GM18868 (cell line): ENCODE results near the gene PRG3.
A peak's percentile ranks its signal among the peaks of the same experiment; 100 is the strongest.
"Not testable (repeated sequence)": the region's sequence is repeated elsewhere in the genome, so short reads cannot be mapped to it uniquely, and the experiment has no call there.

ENCODE experiments used
- ATAC-seq: cut with Tn5 transposase; IDR thresholded peaks from one replicate; pipeline ENCODE4 v1.9.1; 2021; ENCODE audit warnings: mild to moderate bottlenecking, moderate library complexity; ENCODE audit not compliant: unreplicated experiment

PRG3 gene

GRCh38 chr11:57361420-57361819, 19.5 kb downstream of the PRG3 start:
- ATAC-seq: not testable (repeated sequence)

- no peak for ATAC-seq
These were observed 20.0 kb downstream of the PRG3 start for GRCh38 chr11:57360991-57361390.

GRCh38 chr11:57359896-57360690, 20.9 kb downstream of the PRG3 start:
- no peak for ATAC-seq

- ATAC-seq: no peak
These were observed 21.6 kb downstream of the PRG3 start for GRCh38 chr11:57359396-57359795.

- ATAC-seq: no peak
These were observed 22.0 kb downstream of the PRG3 start for GRCh38 chr11:57358991-57359390.

- ATAC-seq: no peak
These were observed 22.4 kb downstream of the PRG3 start for GRCh38 chr11:57358543-57358961.

GRCh38 chr11:57357856-57358255, 23.1 kb downstream of the PRG3 start:
- ATAC-seq: no peak

GRCh38 chr11:57357310-57357709, 23.6 kb downstream of the PRG3 start:
- ATAC-seq: no peak

- no peak for ATAC-seq
These were observed 24.7 kb downstream of the PRG3 start for GRCh38 chr11:57356268-57356667.

- ATAC-seq: no peak
These were observed 26.3 kb downstream of the PRG3 start for GRCh38 chr11:57354699-57355098.

- ATAC-seq: no peak
These were observed 27.1 kb downstream of the PRG3 start for GRCh38 chr11:57353852-57354251.

GRCh38 chr11:57353446-57353845, 27.5 kb downstream of the PRG3 start:
- no peak for ATAC-seq

- no peak for ATAC-seq
These were observed 27.9 kb downstream of the PRG3 start for GRCh38 chr11:57353036-57353435.

- ATAC-seq: no peak
These were observed 31.3 kb downstream of the PRG3 start for GRCh38 chr11:57349491-57350274.

- ATAC-seq: no peak
These were observed 32.2 kb downstream of the PRG3 start for GRCh38 chr11:57348636-57349313.

GRCh38 chr11:57348052-57348451, 32.9 kb downstream of the PRG3 start:
- ATAC-seq: no peak

GRCh38 chr11:57347336-57347735, 33.6 kb downstream of the PRG3 start:
- no peak for ATAC-seq

GRCh38 chr11:57345555-57346211, 35.3 kb downstream of the PRG3 start:
- peak; percentile 79 for ATAC-seq

GRCh38 chr11:57344826-57345225, 36.1 kb downstream of the PRG3 start:
- no peak for ATAC-seq

- no peak for ATAC-seq
These were observed 37.1 kb downstream of the PRG3 start for GRCh38 chr11:57343825-57344224.

GRCh38 chr11:57342702-57343101, 38.2 kb downstream of the PRG3 start:
- no peak for ATAC-seq
